Sigmoid colon (tissue), 7 donors: ENCODE data around the gene FTO. TPM values are rescaled to one million over a fixed set of nuclear protein-coding genes. Genes with fewer than 3 reads are reported as not detected.

Experiments used
- DNase-seq: peaks from one replicate; pipeline ENCODE4 v3.0.0-alpha.2; 2019
- H3K27ac ChIP-seq, 4 donors: fragments of 200-600 bp; sonication (generic); one replicate each; pipeline ENCODE4 v1.5.1; 2016 to 2019; ENCODE audit warnings: mild to moderate bottlenecking in 1 of 4
- H3K27me3 ChIP-seq, 3 donors: fragments of 200-600 bp; sonication (generic); one replicate each; pipeline ENCODE4 v1.5.1; 2019; ENCODE audit warnings: mild to moderate bottlenecking in 1 of 3
- H3K36me3 ChIP-seq, 4 donors: fragments of 200-600 bp; sonication (generic); one replicate each; pipeline ENCODE4 v1.5.1; 2016 to 2019
- H3K4me1 ChIP-seq, 4 donors: fragments of 200-600 bp; sonication (generic); one replicate each; pipeline ENCODE4 v1.5.1; 2017 to 2019
- H3K4me3 ChIP-seq, 4 donors: fragments of 200-600 bp; sonication (generic); one replicate each; pipeline ENCODE4 v1.5.1; 2017 to 2019; ENCODE audit warnings: mild to moderate bottlenecking in 2 of 4, moderate library complexity in 1 of 4
- H3K9me3 ChIP-seq, 4 donors: fragments of 200-600 bp in 3 of 4; sonication (generic) in 3 of 4; one replicate each; pipeline versions ENCODE4 v1.5.1 to v1.6.1; 2013 to 2019
- CTCF ChIP-seq, 4 experiments: fragments of 450-650 bp in 3 of 4; fragments of 200-600 bp in 1 of 4; IDR thresholded peaks; one replicate each; pipeline ENCODE4 v1.5.1; 2016 to 2019; ENCODE audit warnings: antibody characterized with exemption in 4 of 4, mild to moderate bottlenecking in 3 of 4, moderate library complexity in 2 of 4
- EP300 ChIP-seq, 4 donors: sonication (generic); formaldehyde crosslinking; IDR thresholded peaks; one replicate each; pipeline ENCODE4 v1.6.1; 2017; ENCODE audit warnings: antibody characterized with exemption in 4 of 4
- POLR2A ChIP-seq, 2 donors: fragments of 450-650 bp; IDR thresholded peaks; one replicate each; pipeline ENCODE4 v1.6.1; 2016; ENCODE audit warnings: antibody characterized with exemption in 2 of 2, mild to moderate bottlenecking in 2 of 2, moderate library complexity in 2 of 2
- POLR2AphosphoS5 ChIP-seq, 4 donors: sonication (generic); formaldehyde crosslinking; IDR thresholded peaks; one replicate each; pipeline ENCODE4 v1.6.1; 2017; ENCODE audit warnings: antibody characterized with exemption in 4 of 4
- WGBS, 2 donors: extraction: QIAGEN DNeasy Blood & Tissue Kit; methylation state at CpG; one replicate each; pipeline ENCODE4 v1.1.7; 2013; 5-methylcytosine and 5-hydroxymethylcytosine counted together
- intact Hi-C: fragments of 100-400 bp; cut with DNase I; formaldehyde crosslinking; loops from one replicate; pipeline ENCODE4 v1.15.1; 2023
- polyA plus RNA-seq, 3 donors: library from polyadenylated mRNA; stranded (reverse); fragments of 200-250 nt; gene quantifications; one replicate each; pipeline ENCODE4 v1.2.3, GENCODE V29; 2013
- total RNA-seq, 4 donors: library from RNA; depleted of rRNA; stranded (reverse); fragments of >200 nt; gene quantifications; one replicate each; pipeline ENCODE4 v1.1.0, GENCODE V29; 2016
- donor health status: healthy with polysubstance abuse.
- donor health status: Bipolar disorder and iron deficiency.
- donor health status: healthy.

Gene FTO
- total and polyA plus RNA-seq, 7 donors = 9.9 to 97.2 (median 77.8) TPM

- no peak overlapping the region for H3K4me3 ChIP-seq
- TF ChIP-seq EP300 (IDR thresholded peaks at IDR 0.05) (no peak), POLR2AphosphoS5 (IDR thresholded peaks at IDR 0.05) (no peak), POLR2A (IDR thresholded peaks at IDR 0.05) (no peak), CTCF (IDR thresholded peaks at IDR 0.05) (no peak)
- H3K27ac ChIP-seq = no peak overlapping the region
- H3K4me1 ChIP-seq = peaks cover 0 to 19% (median 9%) of the 10 kb centered on the region in 4 donors
- no peak for DNase-seq
- 94 to 95% methylated on average over 3 of the region's 3 CpGs for WGBS, 2 donors
- H3K36me3 ChIP-seq = no peaks in the 10 kb centered on the region
- no peaks in the 10 kb centered on the region for H3K27me3 ChIP-seq
- intact Hi-C loops = no loop called here
- no peaks in the 10 kb centered on the region for H3K9me3 ChIP-seq
Observed at GRCh38 chr16:53920988-53921387, 217.0 kb downstream of the FTO start.

- intact Hi-C loops = no loop called here
- no peaks in the 10 kb centered on the region for H3K27me3 ChIP-seq
- no peak overlapping the region for H3K4me3 ChIP-seq
- no peaks in the 10 kb centered on the region for H3K36me3 ChIP-seq
- DNase-seq = no peak
- no peak overlapping the region for H3K27ac ChIP-seq
- no peaks in the 10 kb centered on the region for H3K9me3 ChIP-seq
- 94 to 95% methylated on average over 6 of the region's 6 CpGs for WGBS, 2 donors
- no peak for TF ChIP-seq EP300 (IDR thresholded peaks at IDR 0.05)
- TF ChIP-seq POLR2AphosphoS5 (IDR thresholded peaks at IDR 0.05) = no peak
- no peak for TF ChIP-seq POLR2A (IDR thresholded peaks at IDR 0.05)
- no peak for TF ChIP-seq CTCF (IDR thresholded peaks at IDR 0.05)
- peaks cover 0 to 19% (median 9%) of the 10 kb centered on the region in 4 donors for H3K4me1 ChIP-seq
Observed at GRCh38 chr16:53922067-53922806, 218.3 kb downstream of the FTO start.

DNA sequence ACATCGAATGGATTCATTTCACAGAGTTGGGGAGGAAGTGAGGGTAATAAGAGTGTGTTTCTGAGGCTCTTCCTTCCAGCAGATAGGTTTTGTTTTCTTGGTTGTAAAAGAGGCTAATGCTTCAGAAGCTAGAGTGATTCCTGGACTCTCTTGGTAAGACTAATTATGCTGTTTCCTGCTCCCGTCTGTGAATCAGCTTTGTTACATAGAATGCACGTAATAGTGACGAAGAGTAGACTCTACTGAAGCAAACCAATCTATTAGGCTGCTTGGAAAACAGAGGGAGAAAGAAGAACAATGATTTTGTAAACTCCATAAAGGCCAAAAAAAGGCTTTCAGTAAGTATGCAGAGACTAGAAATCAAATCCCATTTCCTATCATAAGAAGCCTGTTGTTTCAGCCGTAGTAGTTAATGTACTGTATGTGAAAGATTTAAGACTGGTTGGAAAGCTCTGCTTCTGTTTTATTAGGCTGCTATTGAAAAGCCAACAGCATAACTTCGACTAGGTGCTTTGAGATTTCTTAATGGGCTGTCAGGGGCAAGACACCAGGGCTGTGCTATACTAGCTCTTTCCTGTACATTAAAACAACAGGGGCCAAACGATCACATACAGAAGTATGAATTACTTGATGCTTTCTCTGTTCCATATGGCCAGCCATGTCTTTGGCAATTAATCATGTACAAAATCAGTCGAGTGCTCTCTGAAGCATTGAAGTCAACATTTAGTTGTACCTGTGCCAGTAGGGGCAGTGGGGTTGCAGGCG, 219.0 kb downstream of the FTO start:
- whole genome bisulfite sequencing, 2 donors = 69 to 86% methylated on average over 9 of the region's 9 CpGs
- Histone ChIP-seq H3K27ac (no peak overlapping the region), H3K4me3 (no peak overlapping the region), H3K36me3 (no peaks in the 10 kb centered on the region), H3K4me1 (peaks cover 0 to 19% (median 9%) of the 10 kb centered on the region in 4 donors), H3K27me3 (no peaks in the 10 kb centered on the region), H3K9me3 (no peaks in the 10 kb centered on the region)
- no peak for DNase-seq
- intact Hi-C loops = no loop called here
- TF ChIP-seq POLR2AphosphoS5 (IDR thresholded peaks at IDR 0.05) = no peak
- TF ChIP-seq EP300 (IDR thresholded peaks at IDR 0.05) = no peak
- no peak for TF ChIP-seq POLR2A (IDR thresholded peaks at IDR 0.05)
- no peak for TF ChIP-seq CTCF (IDR thresholded peaks at IDR 0.05)

- H3K9me3 ChIP-seq = no peaks in the 10 kb centered on the region
- H3K27ac ChIP-seq = no peak overlapping the region
- intact Hi-C loops = no loop called here
- DNase-seq = no peak
- H3K27me3 ChIP-seq = no peaks in the 10 kb centered on the region
- H3K4me1 ChIP-seq = peaks cover 0 to 19% (median 9%) of the 10 kb centered on the region in 4 donors
- no peak for TF ChIP-seq EP300 (IDR thresholded peaks at IDR 0.05)
- no peak for TF ChIP-seq CTCF (IDR thresholded peaks at IDR 0.05)
- no peak for TF ChIP-seq POLR2AphosphoS5 (IDR thresholded peaks at IDR 0.05)
- TF ChIP-seq POLR2A (IDR thresholded peaks at IDR 0.05) = no peak
- 88 to 92% methylated on average over 8 of the region's 8 CpGs for WGBS, 2 donors
- H3K4me3 ChIP-seq = no peak overlapping the region
- no peaks in the 10 kb centered on the region for H3K36me3 ChIP-seq
Observed at GRCh38 chr16:53924331-53925106, 220.6 kb downstream of the FTO start.
